Muscle layer of colon (tissue), 2 donors: Measurements from ENCODE around the gene NTF3.

Source experiments
- H3K27ac ChIP-seq: one replicate; pipeline ENCODE4 v1.7.0; 2013; ENCODE audit warnings: low read depth, mild to moderate bottlenecking, low read length, moderate library complexity
- H3K27me3 ChIP-seq, 2 donors: one replicate each; pipeline ENCODE4 v1.7.0; 2013; ENCODE audit warnings: low read length in 2 of 2, mild to moderate bottlenecking in 2 of 2; ENCODE audit not compliant: insufficient read depth in 2 of 2, control insufficient read depth in 1 of 2
- H3K36me3 ChIP-seq: one replicate; pipeline ENCODE4 v1.7.0; 2013; ENCODE audit warnings: mild to moderate bottlenecking, low read length; ENCODE audit not compliant: insufficient read depth
- H3K4me1 ChIP-seq: one replicate; pipeline ENCODE4 v1.7.0; 2013; ENCODE audit warnings: mild to moderate bottlenecking, low read length; ENCODE audit not compliant: insufficient read depth
- H3K4me3 ChIP-seq, 2 donors: one replicate each; pipeline ENCODE4 v1.7.0; 2013; ENCODE audit warnings: low read length in 2 of 2, low read depth in 1 of 2, mild to moderate bottlenecking in 1 of 2, moderate library complexity in 1 of 2
- H3K9ac ChIP-seq: one replicate; pipeline ENCODE4 v1.7.0; 2013; ENCODE audit warnings: low read length
- H3K9me3 ChIP-seq: one replicate; pipeline ENCODE4 v1.7.0; 2013; ENCODE audit warnings: mild to moderate bottlenecking, low read length
- donor health status: abdominal sarcoma.
- donor health status: Adenocarcinoma of cecum.

NTF3 gene

GRCh38 chr12:5433845-5434646 lies 2.1 kb downstream of the NTF3 start:
- peaks cover 39 to 44% of the 10 kb centered on the region in 2 donors for H3K27me3 ChIP-seq
- peaks cover 20% of the 10 kb centered on the region for H3K4me1 ChIP-seq
- no peak overlapping the region for H3K9ac ChIP-seq
- H3K36me3 ChIP-seq: no peaks in the 10 kb centered on the region
- peak overlapping the region in 1 of 2 donors; percentile 43 for H3K4me3 ChIP-seq
- H3K9me3 ChIP-seq: no peaks in the 10 kb centered on the region
- no peak overlapping the region for H3K27ac ChIP-seq

DNA sequence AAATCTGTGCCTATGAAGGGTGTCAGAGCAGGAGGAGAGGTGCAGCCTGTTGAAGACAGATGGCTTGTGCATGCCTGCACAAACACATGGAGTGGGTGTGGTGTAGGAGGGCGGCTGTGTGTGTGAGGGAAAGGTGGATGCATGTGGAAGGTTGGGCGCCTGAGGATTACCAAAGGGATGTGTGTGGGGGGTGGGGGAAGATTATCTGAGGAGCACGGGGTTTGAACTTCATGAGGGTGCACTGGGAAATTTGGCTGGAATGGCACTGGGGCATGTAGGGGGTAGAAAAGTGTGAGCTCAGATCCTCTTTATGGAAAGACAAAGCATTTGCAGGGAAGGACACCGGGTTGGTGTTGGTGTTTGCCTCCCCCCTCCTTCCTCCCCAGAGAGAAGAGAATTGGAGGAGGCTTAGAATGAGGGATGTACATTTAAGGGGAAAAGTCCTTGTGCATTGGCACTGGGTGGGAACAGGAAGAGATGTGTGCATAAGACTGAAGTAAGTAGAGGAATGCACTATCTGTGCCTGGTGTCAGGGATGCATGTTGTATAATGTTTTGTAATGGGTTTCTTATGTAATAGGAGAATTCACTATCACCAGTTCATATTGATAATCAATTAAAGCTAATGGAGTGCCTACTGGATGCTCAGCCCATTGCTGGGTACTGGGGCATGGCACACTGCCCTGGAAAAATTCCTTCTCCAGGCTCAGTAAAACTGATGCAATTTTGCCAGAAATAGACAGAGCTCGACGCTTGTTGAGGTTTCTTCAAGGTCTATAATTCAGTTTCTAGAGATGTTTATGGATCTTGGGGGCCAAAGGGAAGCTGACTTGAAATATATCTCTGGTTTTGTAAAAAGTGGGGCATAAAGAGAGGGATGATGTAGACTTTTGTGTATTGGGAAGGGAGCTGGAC lies 3.0 kb downstream of the NTF3 start:
- Histone ChIP-seq H3K27ac (no peak overlapping the region), H3K9me3 (no peaks in the 10 kb centered on the region), H3K9ac (no peak overlapping the region), H3K4me1 (peaks cover 20% of the 10 kb centered on the region), H3K27me3 (peaks cover 40 to 41% of the 10 kb centered on the region in 2 donors), H3K4me3 (no peak overlapping the region), H3K36me3 (no peaks in the 10 kb centered on the region)

- H3K36me3 ChIP-seq: no peaks in the 10 kb centered on the region
- H3K9me3 ChIP-seq: no peaks in the 10 kb centered on the region
- H3K4me1 ChIP-seq: peaks cover 11% of the 10 kb centered on the region
- H3K27ac ChIP-seq: no peak overlapping the region
- no peak overlapping the region for H3K4me3 ChIP-seq
- H3K27me3 ChIP-seq: peaks cover 26 to 27% of the 10 kb centered on the region in 2 donors
- H3K9ac ChIP-seq: no peak overlapping the region
These were observed 5.3 kb downstream of the NTF3 start for GRCh38 chr12:5437182-5437583.

DNA sequence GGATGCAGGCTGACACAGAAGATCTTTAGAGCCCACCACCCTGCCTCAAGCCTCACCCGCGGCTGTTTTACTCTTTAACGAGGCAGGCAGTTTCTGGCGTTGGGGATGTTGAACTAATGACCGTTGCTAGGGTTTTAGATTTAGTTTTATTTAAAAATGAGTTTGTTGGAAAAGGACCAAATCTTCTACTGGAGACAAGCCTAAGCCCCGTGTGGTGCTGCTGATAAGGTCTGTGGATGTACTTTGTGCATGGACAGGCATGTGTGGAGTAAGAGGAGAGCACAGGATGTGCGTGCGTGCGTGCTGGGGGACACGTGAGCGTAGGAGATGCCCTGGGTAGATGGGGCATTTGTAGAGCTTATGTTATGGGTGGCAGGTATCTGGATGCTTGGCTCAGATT lies 5.7 kb downstream of the NTF3 start:
- Histone ChIP-seq H3K27me3 (peaks cover 22 to 23% of the 10 kb centered on the region in 2 donors), H3K9me3 (no peaks in the 10 kb centered on the region), H3K36me3 (no peaks in the 10 kb centered on the region), H3K4me1 (peaks cover 8% of the 10 kb centered on the region), H3K9ac (no peak overlapping the region), H3K27ac (no peak overlapping the region), H3K4me3 (no peak overlapping the region)

DNA sequence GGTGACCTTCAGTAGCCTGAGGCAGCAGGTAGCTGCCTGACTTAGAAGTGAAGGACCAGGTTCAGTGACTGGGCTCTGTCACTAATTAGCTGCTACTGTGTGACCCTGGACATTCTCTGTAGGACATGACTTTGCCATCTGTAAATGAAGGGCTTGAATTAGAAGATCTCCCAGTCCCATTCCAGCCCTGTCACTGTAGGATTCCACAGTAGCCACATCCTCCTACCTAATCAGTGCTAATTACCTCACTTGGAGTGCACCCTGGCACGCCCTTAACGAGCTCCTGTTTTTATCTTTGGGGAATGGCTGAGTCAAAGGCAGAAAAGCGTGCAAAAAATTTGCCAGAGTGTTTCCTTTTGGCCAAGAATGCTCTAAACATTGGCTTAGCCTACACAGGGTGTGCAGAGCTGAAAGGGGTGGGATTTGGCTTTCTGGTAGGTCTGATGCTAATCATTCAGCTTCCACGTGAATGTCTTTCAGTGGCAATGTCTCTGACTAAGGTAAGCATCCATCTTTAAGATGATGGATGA lies 6.8 kb downstream of the NTF3 start:
- H3K27ac ChIP-seq: no peak overlapping the region
- H3K9ac ChIP-seq: no peak overlapping the region
- H3K4me1 ChIP-seq: no peaks in the 10 kb centered on the region
- H3K36me3 ChIP-seq: no peaks in the 10 kb centered on the region
- H3K4me3 ChIP-seq: no peak overlapping the region
- peaks cover 10 to 12% of the 10 kb centered on the region in 2 donors for H3K27me3 ChIP-seq
- no peaks in the 10 kb centered on the region for H3K9me3 ChIP-seq

GRCh38 chr12:5439371-5439771 lies 7.5 kb downstream of the NTF3 start:
- Histone ChIP-seq H3K4me3 (no peak overlapping the region), H3K27ac (no peak overlapping the region), H3K9me3 (no peaks in the 10 kb centered on the region), H3K4me1 (no peaks in the 10 kb centered on the region), H3K9ac (no peak overlapping the region), H3K36me3 (no peaks in the 10 kb centered on the region), H3K27me3 (peaks cover 6 to 10% of the 10 kb centered on the region in 2 donors)

DNA sequence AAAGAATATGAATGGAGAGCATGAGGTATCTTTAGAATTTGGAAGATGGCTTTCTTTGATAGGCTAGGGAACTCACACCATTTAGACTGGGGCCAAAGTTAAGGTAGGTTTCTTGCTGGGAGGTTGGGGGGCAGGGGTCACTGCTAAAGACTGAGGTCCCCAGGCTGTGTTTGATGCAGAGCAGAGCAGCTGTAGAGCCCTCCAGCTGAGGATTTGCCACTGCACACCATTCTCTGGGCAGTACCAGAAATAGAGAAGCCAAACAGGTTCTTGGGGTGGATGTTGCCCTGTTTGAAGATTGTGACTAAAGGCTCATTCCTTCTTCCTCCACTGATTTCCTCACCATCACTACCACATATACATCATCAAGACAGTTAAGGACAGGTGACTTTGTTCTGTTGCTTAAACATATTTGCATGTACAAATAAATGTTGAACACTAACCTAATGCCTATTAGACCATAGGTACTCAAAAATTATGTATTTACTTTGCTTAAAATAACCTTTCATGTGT lies 7.9 kb downstream of the NTF3 start:
- Histone ChIP-seq H3K27me3 (peaks cover 6 to 7% of the 10 kb centered on the region in 2 donors), H3K4me1 (no peaks in the 10 kb centered on the region), H3K36me3 (no peaks in the 10 kb centered on the region), H3K9me3 (no peaks in the 10 kb centered on the region), H3K9ac (no peak overlapping the region), H3K4me3 (no peak overlapping the region), H3K27ac (no peak overlapping the region)

- Histone ChIP-seq H3K4me3 (no peak overlapping the region), H3K9ac (no peak overlapping the region), H3K27me3 (peaks cover 4 to 6% of the 10 kb centered on the region in 2 donors), H3K4me1 (no peaks in the 10 kb centered on the region), H3K27ac (no peak overlapping the region), H3K36me3 (no peaks in the 10 kb centered on the region), H3K9me3 (no peaks in the 10 kb centered on the region)
These were observed 9.1 kb downstream of the NTF3 start for GRCh38 chr12:5440978-5441377.

DNA sequence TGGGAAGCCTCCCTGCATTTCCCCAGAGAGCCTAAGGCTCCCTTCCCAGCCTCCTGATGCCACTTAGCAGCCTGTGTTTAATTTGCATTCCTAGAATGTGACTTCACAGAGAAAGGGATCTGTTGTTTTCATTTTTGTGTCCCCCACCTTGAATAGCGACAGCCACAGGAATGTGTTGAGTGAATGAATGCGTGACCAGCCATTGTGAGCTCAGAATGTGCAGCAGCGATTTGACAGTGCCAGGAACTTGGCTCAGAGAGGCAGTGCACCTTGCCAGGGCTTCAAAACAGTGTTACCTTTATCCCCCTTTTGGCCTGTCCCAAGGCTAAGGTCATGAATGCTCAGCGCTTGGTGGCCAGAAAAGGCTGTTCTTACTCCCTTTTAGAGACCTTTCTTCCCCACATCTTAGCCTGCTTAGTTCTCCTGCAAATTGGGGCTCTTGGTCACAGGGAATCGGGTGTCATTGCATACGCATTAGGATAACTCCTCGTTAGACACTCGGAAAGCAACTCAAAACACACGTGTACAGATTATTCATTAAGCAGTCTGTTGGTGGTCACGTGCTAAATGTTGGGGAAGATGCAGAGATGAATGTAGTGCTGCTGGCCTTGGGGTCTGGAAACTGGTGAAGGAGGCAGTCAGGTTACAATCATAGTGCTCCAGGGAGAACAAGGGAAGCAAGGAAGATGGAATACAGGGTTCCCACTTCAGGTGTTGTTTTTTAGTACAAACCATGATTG lies 9.8 kb downstream of the NTF3 start:
- Histone ChIP-seq H3K9ac (no peak overlapping the region), H3K9me3 (no peaks in the 10 kb centered on the region), H3K36me3 (no peaks in the 10 kb centered on the region), H3K4me1 (no peaks in the 10 kb centered on the region), H3K4me3 (no peak overlapping the region), H3K27ac (no peak overlapping the region), H3K27me3 (peaks cover 4 to 6% of the 10 kb centered on the region in 2 donors)

DNA sequence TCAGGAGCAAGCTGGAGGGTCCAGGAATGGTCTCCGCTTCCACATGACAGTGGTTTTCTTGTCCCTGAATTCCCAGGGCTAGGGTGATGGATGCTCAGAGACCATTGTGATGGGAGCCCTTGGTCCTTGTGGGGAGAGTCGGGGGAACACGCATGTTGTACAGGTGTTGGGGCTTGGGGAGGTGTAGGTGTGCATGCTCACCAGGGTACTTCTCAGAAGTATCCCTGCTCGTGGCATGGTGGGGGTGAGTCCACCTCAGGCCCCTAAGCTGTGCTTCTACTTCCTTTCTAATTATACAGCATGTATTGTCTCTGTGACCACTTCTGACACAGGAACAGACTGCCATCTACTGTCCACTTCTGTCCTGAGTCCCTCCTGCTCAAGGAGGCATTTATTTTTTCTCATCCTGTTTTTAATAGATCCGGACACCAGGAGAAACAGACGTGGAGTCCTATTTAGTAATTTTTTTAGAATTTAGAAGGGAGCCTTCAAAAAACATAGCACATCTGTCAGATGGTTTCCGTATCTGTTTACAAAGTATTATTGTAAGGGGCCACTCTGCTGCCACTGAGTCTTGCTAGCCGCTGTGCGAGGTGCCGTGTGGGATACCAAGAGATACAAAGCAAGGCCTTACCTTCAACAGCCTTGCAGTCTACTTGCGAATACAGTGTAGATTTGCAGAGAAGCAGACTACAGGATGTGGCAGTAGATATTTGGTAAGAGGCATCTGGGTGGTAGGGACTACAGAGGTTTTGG lies 10.5 kb downstream of the NTF3 start:
- Histone ChIP-seq H3K9ac (no peak overlapping the region), H3K27ac (no peak overlapping the region), H3K9me3 (no peaks in the 10 kb centered on the region), H3K4me3 (no peak overlapping the region), H3K27me3 (peaks cover 4 to 6% of the 10 kb centered on the region in 2 donors), H3K4me1 (no peaks in the 10 kb centered on the region), H3K36me3 (no peaks in the 10 kb centered on the region)
